ENCODE data around the gene KLF7. TPM values are rescaled to one million over a fixed set of nuclear protein-coding genes. Genes with fewer than 3 reads are reported as not detected.

Gene KLF7
- total and polyA plus RNA-seq, 4 donors, result 1.9 to 11.5 (median 4.5) TPM

GRCh38 chr2:207112785-207113184 lies 53.0 kb downstream of the KLF7 start:
- H3K9me3 ChIP-seq (ENCODE audit: control insufficient read depth in 4 of 4, low read length in 3 of 4), result no peaks in the 10 kb centered on the region
- DNase-seq (ENCODE audit: low spot score), result no peak
- no peak overlapping the region for H3K27ac ChIP-seq (ENCODE audit: low read depth in 1 of 2, low read length in 2 of 2)
- no peaks in the 10 kb centered on the region for H3K27me3 ChIP-seq (ENCODE audit: control insufficient read depth in 4 of 4, insufficient read depth in 4 of 4, low read length in 3 of 4)
- TF ChIP-seq ZBTB33 (IDR thresholded peaks at IDR 0.05) (no peak), REST (IDR thresholded peaks at IDR 0.05) (no peak), MAX (IDR thresholded peaks at IDR 0.05) (no peak), NR2F2 (IDR thresholded peaks at IDR 0.05) (no peak), HNF4A (conservative IDR thresholded peaks at IDR 0.05) (no peak), FOXA1 (IDR thresholded peaks at IDR 0.05) (no peak), JUND (IDR thresholded peaks at IDR 0.05) (no peak), GABPA (IDR thresholded peaks at IDR 0.05 in 1 of 2, conservative IDR thresholded peaks at IDR 0.05 in 1 of 2) (no peak), RAD21 (IDR thresholded peaks at IDR 0.05) (no peak), RXRA (IDR thresholded peaks at IDR 0.05) (no peak), YY1 (IDR thresholded peaks at IDR 0.05) (no peak), ATF3 (IDR thresholded peaks at IDR 0.05) (no peak), CTCF (IDR thresholded peaks at IDR 0.05; ENCODE audit: low read depth, low read length, missing input control) (no peak), SP1 (IDR thresholded peaks at IDR 0.05) (no peak), FOXA2 (IDR thresholded peaks at IDR 0.05) (no peak), TAF1 (conservative IDR thresholded peaks at IDR 0.05) (no peak), EGR1 (IDR thresholded peaks at IDR 0.05; ENCODE audit: low read depth in 2 of 2) (no peak), HNF4G (IDR thresholded peaks at IDR 0.05) (no peak)
- no peaks in the 10 kb centered on the region for H3K36me3 ChIP-seq (ENCODE audit: control insufficient read depth in 4 of 4, insufficient read depth in 3 of 4, low read depth in 1 of 4, low read length in 3 of 4)
- H3K9ac ChIP-seq (ENCODE audit: low read depth in 1 of 2, low read length in 2 of 2), result no peak overlapping the region
- WGBS, result 94% methylated on average over 2 of the region's 2 CpGs
- no peaks in the 10 kb centered on the region for H3K4me1 ChIP-seq (ENCODE audit: control insufficient read depth in 4 of 4, insufficient read depth in 4 of 4, low read length in 3 of 4)
- no peak overlapping the region for H3K4me3 ChIP-seq (ENCODE audit: low read depth in 1 of 3, low read length in 3 of 3)

Data from liver (tissue), 9 donors.